Measurements from ENCODE around the gene SCAF4.
A peak's percentile ranks its signal among the peaks of the same experiment; 100 is the strongest.

- TF ChIP-seq RAD21 (IDR thresholded peaks at IDR 0.05; ENCODE audit: low read length) (no peak), EP300 (IDR thresholded peaks at IDR 0.05; ENCODE audit: borderline replicate concordance in 1 of 2, low read depth in 1 of 2, low read length in 1 of 2) (no peak), MAX (IDR thresholded peaks at IDR 0.05; ENCODE audit: low read depth) (peak; percentile 84), NRF1 (IDR thresholded peaks at IDR 0.05; ENCODE audit: low read depth, low read length) (peak; percentile 47; the same call in 1 of the 2 replicates), TCF12 (IDR thresholded peaks at IDR 0.05) (no peak), JUND (IDR thresholded peaks at IDR 0.05) (no peak), MEF2A (IDR thresholded peaks at IDR 0.05; ENCODE audit: borderline replicate concordance, low read depth) (no peak), RFX5 (IDR thresholded peaks at IDR 0.05; ENCODE audit: low read length) (peak; percentile 50; the same call in 1 of the 2 replicates), ZBTB33 (IDR thresholded peaks at IDR 0.05; ENCODE audit: borderline replicate concordance, low read depth) (no peak), TEAD4 (IDR thresholded peaks at IDR 0.05; ENCODE audit: borderline replicate concordance, insufficient read depth) (no peak), SIN3A (IDR thresholded peaks at IDR 0.05; ENCODE audit: borderline replicate concordance, low read depth, low read length) (no peak), SMC3 (IDR thresholded peaks at IDR 0.05; ENCODE audit: low read depth, low read length) (no peak)
- TF ChIP-seq, protein P1, sequence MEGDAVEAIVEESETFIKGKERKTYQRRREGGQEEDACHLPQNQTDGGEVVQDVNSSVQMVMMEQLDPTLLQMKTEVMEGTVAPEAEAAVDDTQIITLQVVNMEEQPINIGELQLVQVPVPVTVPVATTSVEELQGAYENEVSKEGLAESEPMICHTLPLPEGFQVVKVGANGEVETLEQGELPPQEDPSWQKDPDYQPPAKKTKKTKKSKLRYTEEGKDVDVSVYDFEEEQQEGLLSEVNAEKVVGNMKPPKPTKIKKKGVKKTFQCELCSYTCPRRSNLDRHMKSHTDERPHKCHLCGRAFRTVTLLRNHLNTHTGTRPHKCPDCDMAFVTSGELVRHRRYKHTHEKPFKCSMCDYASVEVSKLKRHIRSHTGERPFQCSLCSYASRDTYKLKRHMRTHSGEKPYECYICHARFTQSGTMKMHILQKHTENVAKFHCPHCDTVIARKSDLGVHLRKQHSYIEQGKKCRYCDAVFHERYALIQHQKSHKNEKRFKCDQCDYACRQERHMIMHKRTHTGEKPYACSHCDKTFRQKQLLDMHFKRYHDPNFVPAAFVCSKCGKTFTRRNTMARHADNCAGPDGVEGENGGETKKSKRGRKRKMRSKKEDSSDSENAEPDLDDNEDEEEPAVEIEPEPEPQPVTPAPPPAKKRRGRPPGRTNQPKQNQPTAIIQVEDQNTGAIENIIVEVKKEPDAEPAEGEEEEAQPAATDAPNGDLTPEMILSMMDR (IDR thresholded peaks at IDR 0.05): no peak
- TF ChIP-seq, protein P2, sequence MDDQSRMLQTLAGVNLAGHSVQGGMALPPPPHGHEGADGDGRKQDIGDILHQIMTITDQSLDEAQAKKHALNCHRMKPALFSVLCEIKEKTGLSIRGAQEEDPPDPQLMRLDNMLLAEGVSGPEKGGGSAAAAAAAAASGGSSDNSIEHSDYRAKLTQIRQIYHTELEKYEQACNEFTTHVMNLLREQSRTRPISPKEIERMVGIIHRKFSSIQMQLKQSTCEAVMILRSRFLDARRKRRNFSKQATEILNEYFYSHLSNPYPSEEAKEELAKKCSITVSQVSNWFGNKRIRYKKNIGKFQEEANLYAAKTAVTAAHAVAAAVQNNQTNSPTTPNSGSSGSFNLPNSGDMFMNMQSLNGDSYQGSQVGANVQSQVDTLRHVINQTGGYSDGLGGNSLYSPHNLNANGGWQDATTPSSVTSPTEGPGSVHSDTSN (IDR thresholded peaks at IDR 0.05): no peak
Measured at GRCh38 chr21:31659536-31660258, 72.2 kb downstream of the SCAF4 start, which contains the start of gene SOD1.

Data from SK-N-SH (cell line).